NK-92 treated with Interleukin-12 subunit alpha and Interleukin-12 subunit beta, amount 100 ng/mL, for 24 hours (cell line): ENCODE data around the gene FSIP1.
A peak's percentile ranks its signal among the peaks of the same experiment; 100 is the strongest.

Source experiments
- DNase-seq: peaks from one replicate; lab custom pipeline; 2025; lab: John Stamatoyannopoulos, UW

The FSIP1 gene

GRCh38 chr15:39645138-39645975 lies 137.3 kb downstream of the FSIP1 start:
- no peak for DNase-seq

GRCh38 chr15:39644136-39644535 lies 138.5 kb downstream of the FSIP1 start:
- DNase-seq: no peak

GRCh38 chr15:39643727-39644126 lies 138.9 kb downstream of the FSIP1 start:
- DNase-seq: no peak

GRCh38 chr15:39642011-39642640 lies 140.5 kb downstream of the FSIP1 start:
- DNase-seq: no peak

GRCh38 chr15:39641191-39641889 lies 141.3 kb downstream of the FSIP1 start:
- DNase-seq: no peak

GRCh38 chr15:39640665-39641064 lies 142.0 kb downstream of the FSIP1 start:
- DNase-seq: no peak

- DNase-seq: no peak
Measured at GRCh38 chr15:39639037-39639436, 143.6 kb downstream of the FSIP1 start.

GRCh38 chr15:39638041-39638440 lies 144.6 kb downstream of the FSIP1 start:
- DNase-seq: no peak

- DNase-seq: peak; percentile 20
Measured at GRCh38 chr15:39631357-39631756, 151.3 kb downstream of the FSIP1 start.

- DNase-seq: no peak
Measured at GRCh38 chr15:39629906-39630305, 152.7 kb downstream of the FSIP1 start.

GRCh38 chr15:39629371-39629770 lies 153.3 kb downstream of the FSIP1 start:
- DNase-seq: peak; percentile 75

- no peak for DNase-seq
Measured at GRCh38 chr15:39628546-39629257, 153.9 kb downstream of the FSIP1 start.

GRCh38 chr15:39628144-39628508 lies 154.5 kb downstream of the FSIP1 start:
- no peak for DNase-seq

- DNase-seq: peak; percentile 12
Measured at GRCh38 chr15:39627451-39628143, 155.0 kb downstream of the FSIP1 start.

- DNase-seq: no peak
Measured at GRCh38 chr15:39625856-39626255, 156.8 kb downstream of the FSIP1 start.

GRCh38 chr15:39625451-39625850 lies 157.2 kb downstream of the FSIP1 start:
- no peak for DNase-seq

GRCh38 chr15:39624806-39625205 lies 157.8 kb downstream of the FSIP1 start:
- peak; percentile 81 for DNase-seq

- DNase-seq: peak; percentile 38
Measured at GRCh38 chr15:39623529-39623931, 159.1 kb downstream of the FSIP1 start.

GRCh38 chr15:39622660-39623516 lies 159.8 kb downstream of the FSIP1 start:
- DNase-seq: no peak

GRCh38 chr15:39621976-39622375 lies 160.7 kb downstream of the FSIP1 start:
- no peak for DNase-seq

GRCh38 chr15:39621210-39621609 lies 161.4 kb downstream of the FSIP1 start:
- DNase-seq: no peak
